ENCODE measurements around the gene PFKFB3.

- TF ChIP-seq CTCF (IDR thresholded peaks at IDR 0.05) (no peak), POLR2A (IDR thresholded peaks at IDR 0.05) (no peak)
Observed at GRCh38 chr10:6176691-6177231, 26.0 kb upstream of the PFKFB3 start.
